ENCODE data around the gene ELOVL6. TPM values are rescaled to one million over a fixed set of nuclear protein-coding genes. Genes with fewer than 3 reads are reported as not detected.

Gene ELOVL6
- total RNA-seq, 1 experiment from 2014 or later, result 38.7 TPM

DNA sequence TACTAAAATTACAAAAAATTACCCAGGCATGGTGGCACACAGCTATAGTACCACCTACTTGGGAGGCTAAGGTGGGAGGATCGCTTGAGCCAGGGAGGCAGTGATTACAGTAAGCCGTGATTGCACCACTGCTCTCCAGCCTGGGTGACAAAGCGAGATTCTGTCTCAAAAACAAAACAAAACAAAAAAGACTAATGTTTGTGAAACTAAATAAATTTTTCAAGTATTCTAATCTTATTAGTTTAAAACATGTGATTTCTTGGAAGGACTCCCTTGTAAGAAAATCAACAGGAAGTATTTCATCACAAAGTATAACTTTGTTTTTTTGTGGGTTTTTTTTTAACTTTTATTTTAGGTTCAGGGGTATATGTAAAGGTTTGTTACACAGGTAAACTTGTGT lies 196.1 kb downstream of the ELOVL6 start:
- H4K20me1 ChIP-seq (ENCODE audit: insufficient read depth), result no peaks in the 10 kb centered on the region

DNA sequence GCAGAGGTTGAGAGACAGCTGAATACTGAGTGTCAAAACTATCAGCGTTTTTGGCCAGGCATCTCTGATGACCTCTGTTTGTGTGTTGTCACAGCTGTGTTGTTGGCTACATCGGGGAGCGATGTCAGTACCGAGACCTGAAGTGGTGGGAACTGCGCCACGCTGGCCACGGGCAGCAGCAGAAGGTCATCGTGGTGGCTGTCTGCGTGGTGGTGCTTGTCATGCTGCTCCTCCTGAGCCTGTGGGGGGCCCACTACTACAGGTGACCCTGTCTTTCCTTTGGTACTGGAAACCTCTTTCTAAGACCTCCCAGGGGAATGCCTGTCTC lies 198.9 kb downstream of the ELOVL6 start:
- no peak overlapping the region for H3K4me3 ChIP-seq (replicated peaks in 1 of 2; ENCODE audit: low read depth in 1 of 2, low read length in 2 of 2)
- H3K9me3 ChIP-seq (ENCODE audit: control insufficient read depth in 1 of 2, insufficient read depth in 1 of 2, low read depth in 1 of 2, low read length in 2 of 2), result no peaks in the 10 kb centered on the region
- no peaks in the 10 kb centered on the region for H3K4me1 ChIP-seq (ENCODE audit: control insufficient read depth in 1 of 2, insufficient read depth in 2 of 2, low read length in 2 of 2)
- no peak overlapping the region for H2AFZ ChIP-seq (ENCODE audit: low read depth, low read length, poor library complexity, severe bottlenecking)
- H3K9me2 ChIP-seq (ENCODE audit: insufficient read depth), result no peaks in the 10 kb centered on the region
- no peaks in the 10 kb centered on the region for H4K20me1 ChIP-seq (ENCODE audit: insufficient read depth)
- TF ChIP-seq JUND (IDR thresholded peaks at IDR 0.05) (no peak), YY1 (IDR thresholded peaks at IDR 0.05; ENCODE audit: extremely low read depth, insufficient replicate concordance, low read depth, low read length) (no peak), FOSL1 (IDR thresholded peaks at IDR 0.05; ENCODE audit: low read depth) (no peak), REST (IDR thresholded peaks at IDR 0.05; ENCODE audit: low read depth) (no peak), POLR2A (IDR thresholded peaks at IDR 0.05; ENCODE audit: borderline replicate concordance, extremely low read depth, insufficient read depth, insufficient read length) (no peak)
- DNase-seq (ENCODE audit: low read depth, low spot score) (no peak), ATAC-seq (no peak)
- POLR2A ChIA-PET, result no interaction called here
- intact Hi-C loops (cut with micrococcal nuclease), result loop anchor here (1.0 to 10.0 kb wide), 5 partner anchors 517 to 1935 kb away; no protein-coding TSS in a partner anchor
- H3K27ac ChIP-seq (ENCODE audit: low read depth, low read length), result no peak overlapping the region
- H3K9ac ChIP-seq (ENCODE audit: low read length), result no peak overlapping the region
- BruUV-seq (replicated peaks), result no TSS peak
- H3K36me3 ChIP-seq (ENCODE audit: control insufficient read depth in 1 of 2, insufficient read depth in 2 of 2, low read length in 2 of 2), result no peaks in the 10 kb centered on the region
- no peak overlapping the region for H3K4me2 ChIP-seq (ENCODE audit: low read length)
- CTCF ChIA-PET, result interaction anchor here (1.2 to 3.4 kb wide), 6 partner anchors 344 to 586 kb away, joined by 5 to 37 read pairs (median 8); no protein-coding TSS in a partner anchor
- RAD21 ChIA-PET (ENCODE audit: low non-redundant PET in 1 of 2, low total read pairs in 2 of 2, uncharacterized antibody in 2 of 2, unreplicated experiment in 2 of 2), result no interaction called here
- no peaks in the 10 kb centered on the region for H3K27me3 ChIP-seq (ENCODE audit: insufficient read depth, low read length)
- no peaks in the 10 kb centered on the region for H3K79me2 ChIP-seq (ENCODE audit: insufficient read depth, low read length)

More for the DNA sequence above, 196.1 kb downstream of the ELOVL6 start:
- TF ChIP-seq YY1 (IDR thresholded peaks at IDR 0.05; ENCODE audit: extremely low read depth, insufficient replicate concordance, low read depth, low read length) (no peak), ELF1 (IDR thresholded peaks at IDR 0.05; ENCODE audit: borderline replicate concordance, low read depth) (no peak), EZH2 (IDR thresholded peaks at IDR 0.05) (no peak), JUND (IDR thresholded peaks at IDR 0.05) (no peak)
- ATAC-seq, result no peak
- no peaks in the 10 kb centered on the region for H3K9me2 ChIP-seq (ENCODE audit: insufficient read depth)
- no peak overlapping the region for H3K4me3 ChIP-seq (replicated peaks in 1 of 2; ENCODE audit: low read depth in 1 of 2, low read length in 2 of 2)
- H3K4me2 ChIP-seq (ENCODE audit: low read length), result no peak overlapping the region
- intact Hi-C loops (cut with micrococcal nuclease), result no loop called here
- ChIA-PET CTCF (interaction anchor here (1.0 to 1.4 kb wide), 2 partner anchors 508 to 515 kb away, joined by 5 read pairs; no protein-coding TSS in a partner anchor), POLR2A (interaction anchor here (0.9 to 1.0 kb wide), 2 partner anchors 496 to 514 kb away, joined by 3 to 4 read pairs; no protein-coding TSS in a partner anchor), RAD21 (ENCODE audit: low non-redundant PET in 1 of 2, low total read pairs in 2 of 2, uncharacterized antibody in 2 of 2, unreplicated experiment in 2 of 2) (no interaction called here)
- H3K9ac ChIP-seq (ENCODE audit: low read length), result no peak overlapping the region
- no peaks in the 10 kb centered on the region for H3K27me3 ChIP-seq (ENCODE audit: insufficient read depth, low read length)
- DNase-seq (ENCODE audit: low read depth, low spot score), result no peak
- H3K79me2 ChIP-seq (ENCODE audit: insufficient read depth, low read length), result no peaks in the 10 kb centered on the region
- no peak overlapping the region for H3K27ac ChIP-seq (ENCODE audit: low read depth, low read length)
- H3K4me1 ChIP-seq (ENCODE audit: control insufficient read depth in 1 of 2, insufficient read depth in 2 of 2, low read length in 2 of 2), result no peaks in the 10 kb centered on the region
- H3K36me3 ChIP-seq (ENCODE audit: control insufficient read depth in 1 of 2, insufficient read depth in 2 of 2, low read length in 2 of 2), result no peaks in the 10 kb centered on the region
- BruUV-seq (replicated peaks), result no TSS peak
- no peaks in the 10 kb centered on the region for H3K9me3 ChIP-seq (ENCODE audit: control insufficient read depth in 1 of 2, insufficient read depth in 1 of 2, low read depth in 1 of 2, low read length in 2 of 2)
- H2AFZ ChIP-seq (ENCODE audit: low read depth, low read length, poor library complexity, severe bottlenecking), result no peak overlapping the region
